Ishikawa (cell line): ENCODE data around the gene PDE11A.

Experiments
- CEBPB ChIP-seq: IDR thresholded peaks from 2 replicates; pipeline ENCODE4 v1.6.1; 2012
- CREB1 ChIP-seq: IDR thresholded peaks from 2 replicates; pipeline ENCODE4 v1.6.1; 2012; ENCODE audit warnings: low read depth
- EGR1 ChIP-seq: IDR thresholded peaks from 2 replicates; pipeline ENCODE4 v1.6.1; 2012
- EP300 ChIP-seq: IDR thresholded peaks from 2 replicates; pipeline ENCODE4 v1.6.1; 2012; ENCODE audit warnings: borderline replicate concordance
- FOXM1 ChIP-seq: IDR thresholded peaks from 2 replicates; pipeline ENCODE4 v1.6.1; 2012; ENCODE audit warnings: low read depth, borderline replicate concordance
- MAX ChIP-seq: IDR thresholded peaks from 2 replicates; pipeline ENCODE4 v1.6.1; 2012
- NFIC ChIP-seq: IDR thresholded peaks from 2 replicates; pipeline ENCODE4 v1.6.1; 2012
- RAD21 ChIP-seq: IDR thresholded peaks from 2 replicates; pipeline ENCODE4 v1.6.1; 2012; ENCODE audit warnings: low read depth
- REST ChIP-seq: IDR thresholded peaks from 2 replicates; pipeline ENCODE4 v1.6.1; 2012; ENCODE audit warnings: low read depth, mild to moderate bottlenecking
- TAF1 ChIP-seq: IDR thresholded peaks from 2 replicates; pipeline ENCODE4 v1.6.1; 2012; ENCODE audit warnings: low read depth, mild to moderate bottlenecking
- TCF12 ChIP-seq: IDR thresholded peaks from 2 replicates; pipeline ENCODE4 v1.6.1; 2012; ENCODE audit warnings: low read depth
- TEAD4 ChIP-seq: IDR thresholded peaks from 2 replicates; pipeline ENCODE4 v1.6.1; 2012
- USF1 ChIP-seq: IDR thresholded peaks from 2 replicates; pipeline ENCODE4 v1.6.1; 2012
- YY1 ChIP-seq: IDR thresholded peaks from 2 replicates; pipeline ENCODE4 v1.6.1; 2012; ENCODE audit warnings: low read depth

GRCh38 chr2:178076130-178076529 is 3.6 kb upstream of the PDE11A start:
- no peak for TF ChIP-seq CEBPB
- no peak for TF ChIP-seq MAX
- no peak for TF ChIP-seq USF1
- no peak for TF ChIP-seq NFIC
- TF ChIP-seq EP300, result no peak
- no peak for TF ChIP-seq REST
- TF ChIP-seq TAF1, result no peak
- no peak for TF ChIP-seq TEAD4
- TF ChIP-seq CREB1, result no peak
- no peak for TF ChIP-seq FOXM1
- no peak for TF ChIP-seq RAD21
- no peak for TF ChIP-seq TCF12
- TF ChIP-seq YY1, result no peak
- no peak for TF ChIP-seq EGR1
